ENCODE measurements around the gene HENMT1. TPM values are rescaled to one million over a fixed set of nuclear protein-coding genes. Genes with fewer than 3 reads are reported as not detected.
A peak's percentile ranks its signal among the peaks of the same experiment; 100 is the strongest.

The HENMT1 gene
- total and polyA plus RNA-seq, 9 of the 15 experiments (the other 6 are each of a cell fraction or from before 2014, with no cell fraction given) = not detected

- TF ChIP-seq ZBTB43 (CRISPR knock-in tag; IDR thresholded peaks at IDR 0.05) (no peak), ATF7 (IDR thresholded peaks at IDR 0.05) (peak; percentile 90), PTRF (tag; IDR thresholded peaks at IDR 0.05) (no peak), ZBTB9 (CRISPR knock-in tag; IDR thresholded peaks at IDR 0.05) (peak; percentile 19; the same call in 1 of the 2 replicates), CXXC5 (CRISPR knock-in tag; IDR thresholded peaks at IDR 0.05) (peak; percentile 83), MEIS2 (IDR thresholded peaks at IDR 0.05; ENCODE audit: partially characterized antibody) (peak; percentile 25), ZNF311 (CRISPR knock-in tag; IDR thresholded peaks at IDR 0.05) (no peak), SPI1 (IDR thresholded peaks at IDR 0.05; ENCODE audit: borderline replicate concordance, low read depth, low read length) (no peak), SAFB2 (IDR thresholded peaks at IDR 0.05; ENCODE audit: borderline replicate concordance, low read depth, low read length, severe bottlenecking) (no peak), SIN3A (IDR thresholded peaks at IDR 0.05; ENCODE audit: borderline replicate concordance in 2 of 2, control insufficient read depth in 1 of 2, low read depth in 2 of 2, low read length in 2 of 2) (peak; percentile 15 to 84; a peak in 2 of 4 replicates), ELK1 (CRISPR knock-in tag; IDR thresholded peaks at IDR 0.05) (no peak), PKNOX1 (IDR thresholded peaks at IDR 0.05) (no peak; the same call in 1 of the 2 replicates), PRMT5 (CRISPR knock-in tag; IDR thresholded peaks at IDR 0.05) (no peak), ZNF696 (CRISPR knock-in tag; conservative IDR thresholded peaks at IDR 0.05) (no peak), KLF6 (CRISPR knock-in tag; IDR thresholded peaks at IDR 0.05; ENCODE audit: borderline replicate concordance) (no peak), USF1 (CRISPR knock-in tag; IDR thresholded peaks at IDR 0.05) (no peak), NONO (IDR thresholded peaks at IDR 0.05; ENCODE audit: low read depth in 2 of 2, low read length in 1 of 2) (peak in 1 of 2 experiments; percentile 59; a peak in 2 of 4 replicates), MIER1 (IDR thresholded peaks at IDR 0.05; ENCODE audit: low read depth) (no peak), ZFPM2 (CRISPR knock-in tag; IDR thresholded peaks at IDR 0.05) (0 out of 2 replicates have a peak, but pooled peaks have one; percentile 34), ZNF253 (CRISPR knock-in tag; conservative IDR thresholded peaks at IDR 0.05) (no peak)
Measured at GRCh38 chr1:108691942-108692723, 31.2 kb upstream of the HENMT1 start, which contains the start of gene PRPF38B (continued).
